GM15510 (cell line): ENCODE results near the gene POMT1.

Experiments used
- POLR2A ChIP-seq: IDR thresholded peaks from 3 replicates; pipeline ENCODE4 v1.6.1; 2011; ENCODE audit warnings: borderline replicate concordance; ENCODE audit not compliant: insufficient read length; ENCODE audit errors: extremely low read depth

POMT1 gene

GRCh38 chr9:131475956-131476776, 26.6 kb upstream of the POMT1 start:
- no peak for TF ChIP-seq POLR2A

- no peak for TF ChIP-seq POLR2A
Measured at GRCh38 chr9:131476777-131477345, 25.9 kb upstream of the POMT1 start.

DNA sequence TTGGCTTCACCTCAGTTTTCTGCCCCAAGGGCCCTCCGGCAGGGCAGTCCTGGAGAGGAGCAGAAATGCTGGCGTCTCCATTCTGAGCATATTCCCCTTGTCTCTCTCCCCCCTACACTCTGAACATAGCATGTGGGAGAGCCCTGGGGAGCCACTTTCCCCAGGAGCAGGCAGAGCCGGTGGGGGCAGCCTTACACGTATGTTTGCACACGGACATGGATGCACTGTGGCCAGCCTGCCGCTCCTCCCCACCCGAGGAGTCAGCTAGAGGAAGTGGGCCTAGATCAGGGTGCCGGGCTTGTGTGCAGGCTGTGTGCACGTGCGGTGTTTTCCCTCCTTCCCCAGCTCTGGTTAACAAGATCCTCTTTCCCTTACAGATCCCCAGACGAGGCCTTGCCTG, 25.4 kb upstream of the POMT1 start:
- TF ChIP-seq POLR2A: no peak

DNA sequence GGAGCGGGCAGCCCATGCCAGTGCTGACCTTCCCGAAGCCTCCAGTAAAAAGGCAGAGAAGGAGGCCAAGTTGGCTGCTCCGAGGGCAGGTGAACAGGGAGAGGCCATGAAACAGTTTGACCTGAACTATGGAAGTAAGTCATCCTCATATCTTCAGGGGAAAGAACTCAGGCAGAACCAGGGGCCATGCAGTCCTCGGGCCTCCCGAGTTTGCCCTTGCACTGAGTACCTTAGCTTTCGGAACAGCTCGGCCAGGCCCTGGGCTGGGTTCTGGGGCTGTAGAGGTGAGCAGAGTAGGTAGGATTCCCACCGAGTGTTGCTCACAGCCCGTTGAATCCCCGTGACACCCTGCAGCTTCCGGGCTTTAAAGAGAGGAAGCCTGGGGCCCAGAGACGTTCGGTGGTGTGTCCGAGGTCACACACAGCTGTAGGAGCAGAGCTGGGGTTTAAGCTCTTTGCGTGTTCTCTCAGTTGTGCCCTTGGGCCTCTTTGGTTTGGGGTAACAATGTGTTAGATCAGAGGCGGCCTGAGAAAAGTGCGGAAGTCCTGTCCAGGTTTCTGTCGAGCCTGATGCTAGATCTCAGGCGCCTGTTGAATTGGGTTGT, 24.8 kb upstream of the POMT1 start:
- no peak for TF ChIP-seq POLR2A

DNA sequence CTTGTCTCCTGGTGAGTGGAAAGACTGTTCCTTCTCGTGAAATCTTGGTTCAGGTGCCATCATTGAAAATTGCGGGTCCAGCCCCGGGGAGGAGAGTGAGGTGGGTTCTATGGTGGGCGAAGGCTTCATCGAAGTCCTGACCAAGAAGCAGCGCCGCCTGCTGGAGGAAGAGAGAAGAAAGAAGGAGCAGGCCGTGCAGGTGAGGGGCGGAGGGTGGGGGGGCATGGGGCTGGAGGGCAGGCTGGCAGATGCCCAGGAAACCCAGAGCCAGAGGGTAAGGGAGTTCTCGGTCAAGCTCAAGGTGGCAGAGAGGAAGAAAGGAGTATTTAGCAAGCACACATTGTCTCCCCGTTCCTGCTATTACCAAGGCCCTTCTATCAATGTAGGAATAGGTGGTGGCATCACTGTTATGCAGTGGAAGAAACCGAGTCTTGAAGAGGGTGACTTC, 24.3 kb upstream of the POMT1 start:
- TF ChIP-seq POLR2A: no peak

GRCh38 chr9:131478911-131479310, 23.8 kb upstream of the POMT1 start:
- no peak for TF ChIP-seq POLR2A

DNA sequence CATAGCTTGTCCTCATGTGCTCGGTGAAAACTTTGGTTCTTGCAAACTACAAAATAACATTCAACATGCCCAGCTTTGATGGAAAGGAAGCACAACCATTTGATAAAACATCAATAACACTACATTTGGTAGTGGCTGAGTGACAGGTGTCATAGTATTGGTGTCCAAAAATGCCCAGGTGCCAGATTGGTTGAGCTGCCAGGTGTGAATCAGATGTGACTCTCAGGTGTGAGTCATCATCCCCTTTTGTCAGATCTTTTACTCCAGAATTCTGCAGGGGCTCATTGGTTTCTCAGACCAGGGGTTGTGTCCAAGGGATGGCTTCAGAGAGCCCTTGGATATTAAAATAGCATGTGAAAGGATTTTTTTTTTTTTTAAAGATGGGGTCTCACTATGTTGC, 22.5 kb upstream of the POMT1 start:
- TF ChIP-seq POLR2A: no peak

DNA sequence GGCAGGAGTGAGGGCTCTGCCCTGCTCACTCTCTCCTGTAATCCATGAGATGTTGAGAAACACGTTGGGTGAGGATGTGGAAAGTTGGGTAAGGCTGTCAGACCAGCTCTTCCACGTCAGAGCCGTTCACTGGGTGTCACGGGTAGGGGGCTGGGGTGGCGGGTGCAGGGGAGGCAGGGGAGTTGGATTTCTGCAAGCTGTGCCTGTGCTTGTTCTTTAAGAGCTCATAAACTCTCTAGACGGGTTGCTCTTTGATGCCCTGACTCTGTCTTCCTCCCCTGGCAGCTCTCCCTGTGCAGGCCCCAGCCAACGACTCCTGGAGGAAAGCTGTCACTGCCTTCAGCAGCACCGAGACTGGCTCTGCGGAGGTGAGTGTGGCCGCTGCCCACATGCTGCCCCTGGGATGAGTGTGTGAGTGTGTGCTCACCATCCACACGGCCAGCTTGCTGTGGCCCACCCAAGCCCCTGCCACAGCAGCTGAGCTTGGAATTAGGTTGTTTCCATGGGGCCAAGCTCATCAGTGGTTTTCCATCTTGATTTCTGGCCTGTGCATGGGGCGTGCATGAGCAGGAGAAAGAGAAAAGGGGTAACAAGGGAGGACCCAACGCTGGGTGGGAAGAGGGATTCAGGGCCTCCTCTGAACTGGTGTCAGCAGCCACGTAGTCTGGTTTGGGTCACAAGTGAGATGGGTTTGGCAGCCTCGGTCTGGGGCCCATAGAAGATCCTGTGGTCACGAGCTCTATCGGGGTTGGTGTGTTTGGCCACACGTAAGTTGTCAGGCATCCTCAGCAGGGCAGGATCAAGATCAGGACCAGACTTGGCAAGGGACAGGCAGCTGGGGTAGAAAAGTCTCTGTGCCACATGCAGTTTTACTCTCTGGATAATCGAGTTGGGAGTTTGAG, 21.0 kb upstream of the POMT1 start:
- TF ChIP-seq POLR2A: no peak

DNA sequence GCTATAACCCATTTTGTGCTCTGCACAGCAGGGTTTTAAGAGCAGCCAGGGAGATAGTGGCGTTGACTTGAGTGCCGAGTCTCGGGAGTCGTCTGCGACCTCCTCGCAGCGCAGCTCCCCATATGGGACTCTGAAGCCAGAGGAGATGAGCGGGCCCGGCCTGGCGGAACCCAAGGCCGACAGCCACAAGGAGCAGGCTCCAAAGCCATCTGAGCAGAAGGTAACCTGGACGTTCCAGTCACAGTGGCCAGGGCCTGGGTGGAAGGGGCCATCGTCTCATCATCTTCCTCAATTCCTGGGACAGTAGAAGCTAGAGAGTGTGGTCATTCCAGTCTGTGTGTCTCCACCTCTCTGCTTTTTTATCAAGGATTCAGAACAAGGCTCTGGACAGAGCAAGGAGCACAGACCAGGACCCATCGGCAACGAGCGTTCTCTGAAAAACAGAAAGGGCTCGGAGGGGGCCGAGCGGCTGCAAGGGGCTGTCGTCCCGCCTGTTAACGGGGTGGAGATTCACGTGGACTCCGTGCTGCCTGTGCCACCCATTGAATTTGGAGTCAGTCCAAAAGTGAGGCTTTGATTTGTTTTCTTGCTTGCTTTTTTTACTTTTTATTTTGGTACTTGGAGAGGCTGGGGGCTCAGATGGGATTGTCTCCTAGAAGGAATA, 20.2 kb upstream of the POMT1 start:
- TF ChIP-seq POLR2A: no peak

DNA sequence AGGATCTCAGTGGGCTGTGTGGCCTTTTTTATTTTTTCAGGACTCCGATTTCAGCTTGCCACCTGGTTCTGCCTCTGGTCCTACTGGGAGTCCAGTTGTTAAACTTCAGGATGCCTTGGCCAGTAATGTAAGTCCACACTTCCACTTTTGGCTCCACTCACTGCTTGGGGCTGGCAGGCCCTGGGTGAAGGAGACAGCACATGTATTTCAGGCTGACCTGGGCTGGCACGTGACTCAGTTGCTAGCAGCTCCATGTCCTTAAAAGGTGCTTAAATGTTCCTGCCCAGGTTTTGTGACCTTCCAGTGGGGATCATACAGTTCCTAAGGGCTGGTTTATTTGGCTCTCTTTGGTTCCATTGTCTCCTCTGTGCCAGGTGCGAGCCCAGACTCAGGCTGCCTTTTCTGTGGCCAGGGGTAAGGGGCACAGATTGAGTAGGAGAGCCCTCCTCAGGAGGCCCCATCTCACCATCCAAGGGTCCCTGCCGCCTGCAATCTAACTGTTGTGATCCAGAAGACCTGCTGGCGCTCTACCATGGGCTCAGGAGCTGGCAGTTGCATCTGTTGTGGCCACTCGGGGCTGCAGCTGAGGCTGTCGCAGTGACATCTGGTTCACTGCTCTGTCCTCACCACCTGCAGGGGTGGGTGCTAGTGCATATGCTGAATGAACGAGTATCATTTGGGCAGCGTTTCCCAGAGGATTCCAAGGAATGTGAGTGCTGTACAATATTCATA, 19.2 kb upstream of the POMT1 start:
- TF ChIP-seq POLR2A: no peak

DNA sequence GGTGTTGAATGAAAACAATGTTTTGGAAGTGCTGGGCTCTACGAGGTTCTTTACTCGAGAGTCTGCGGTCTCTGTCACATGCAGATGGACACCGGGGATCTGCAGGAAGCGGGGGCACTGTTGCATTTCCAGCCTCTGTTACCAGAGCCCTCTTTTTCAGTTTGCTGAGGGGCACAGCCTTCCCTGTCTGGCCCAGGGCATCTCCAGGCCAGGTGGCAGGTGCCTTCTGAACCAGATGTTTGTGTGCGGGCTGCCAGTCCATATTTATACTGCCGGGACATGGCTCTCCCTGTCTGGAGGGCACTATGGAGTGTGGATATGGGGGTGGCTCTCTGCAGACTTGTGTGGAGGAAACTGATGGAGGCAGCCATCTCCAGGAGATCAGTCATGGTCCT, 18.7 kb upstream of the POMT1 start:
- no peak for TF ChIP-seq POLR2A

- TF ChIP-seq POLR2A: no peak
Measured at GRCh38 chr9:131484560-131485185, 18.0 kb upstream of the POMT1 start.

GRCh38 chr9:131485206-131485605, 17.5 kb upstream of the POMT1 start:
- no peak for TF ChIP-seq POLR2A
